ENCODE measurements around the gene IGFBP4.

Gene IGFBP4

DNA sequence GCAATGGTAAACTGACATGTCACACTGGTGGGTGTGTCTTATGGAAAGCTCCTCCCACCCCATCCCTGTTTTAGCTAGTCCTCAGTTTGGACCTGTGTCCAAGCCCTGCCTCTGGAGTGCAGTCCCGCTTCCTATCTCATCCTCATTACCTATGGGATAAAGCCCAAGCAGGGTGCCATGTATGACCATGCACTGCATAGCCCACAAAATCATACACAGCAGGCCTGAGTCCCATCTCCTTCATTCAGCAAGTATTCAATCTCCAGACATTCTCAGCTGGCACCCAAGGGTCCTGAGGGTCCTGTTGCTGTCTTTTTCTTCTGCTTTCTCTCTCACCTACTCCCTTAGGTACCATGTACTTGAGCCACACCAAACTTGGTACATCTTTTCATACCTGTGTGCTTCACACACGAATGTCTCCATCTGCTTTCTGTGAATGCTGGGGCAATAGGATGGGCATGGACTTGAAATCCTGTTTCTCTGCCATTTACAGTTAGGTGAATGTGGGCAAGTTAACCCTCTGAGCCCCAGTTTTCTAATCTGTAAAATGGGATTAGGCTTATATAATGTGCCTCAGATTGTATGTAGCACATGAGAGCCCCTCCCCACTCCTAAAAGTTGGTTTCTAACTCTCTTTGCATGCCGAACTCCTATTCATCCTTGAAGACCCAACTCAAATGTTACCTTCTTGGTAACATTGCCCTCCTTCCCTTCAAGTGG lies 29.6 kb downstream of the IGFBP4 start:
- no peak for DNase-seq

DNA sequence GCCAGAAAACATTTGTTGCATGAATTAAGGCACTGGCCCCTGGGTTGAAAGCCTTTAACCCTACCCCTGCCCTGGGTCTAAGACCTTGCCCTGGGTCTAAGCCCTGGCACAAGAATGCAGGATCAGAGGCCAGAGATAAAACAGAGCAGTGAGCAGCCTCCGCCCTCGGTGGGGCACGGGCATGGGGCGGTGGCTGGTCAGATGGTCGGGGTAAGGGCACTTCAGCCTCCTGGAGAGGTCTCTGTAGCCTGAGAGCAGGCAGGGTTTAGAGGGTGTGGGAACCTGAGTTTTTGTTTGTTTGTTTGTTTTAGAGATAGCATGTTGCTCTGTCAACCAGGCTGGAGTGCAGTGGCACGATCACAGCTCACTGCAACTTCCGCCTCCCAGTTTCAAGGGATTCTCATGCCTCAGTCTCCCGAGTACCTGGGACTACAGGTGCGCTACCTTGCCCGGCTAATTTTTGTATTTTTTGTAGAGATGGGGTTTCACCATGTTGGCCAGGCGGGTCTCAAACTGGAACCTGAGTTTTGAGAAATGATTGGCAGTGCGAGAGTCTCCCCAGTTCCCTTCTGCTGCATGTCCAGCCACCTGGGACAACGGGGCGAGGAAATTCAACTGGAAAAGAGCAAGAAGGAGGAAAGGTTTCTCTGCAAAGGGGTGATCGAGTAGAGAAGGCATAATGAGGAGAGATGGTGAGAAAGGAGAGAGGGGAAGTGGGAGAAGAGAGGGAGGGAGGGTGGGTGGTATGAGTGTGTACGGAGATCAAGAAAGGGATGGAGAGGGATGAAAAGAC lies 30.5 kb downstream of the IGFBP4 start:
- DNase-seq = no peak

- DNase-seq = no peak
Observed at GRCh38 chr17:40474419-40475002, 31.3 kb downstream of the IGFBP4 start.

GRCh38 chr17:40475234-40475908 lies 32.1 kb downstream of the IGFBP4 start:
- DNase-seq = no peak

GRCh38 chr17:40477796-40478195 lies 34.5 kb downstream of the IGFBP4 start:
- no peak for DNase-seq

DNA sequence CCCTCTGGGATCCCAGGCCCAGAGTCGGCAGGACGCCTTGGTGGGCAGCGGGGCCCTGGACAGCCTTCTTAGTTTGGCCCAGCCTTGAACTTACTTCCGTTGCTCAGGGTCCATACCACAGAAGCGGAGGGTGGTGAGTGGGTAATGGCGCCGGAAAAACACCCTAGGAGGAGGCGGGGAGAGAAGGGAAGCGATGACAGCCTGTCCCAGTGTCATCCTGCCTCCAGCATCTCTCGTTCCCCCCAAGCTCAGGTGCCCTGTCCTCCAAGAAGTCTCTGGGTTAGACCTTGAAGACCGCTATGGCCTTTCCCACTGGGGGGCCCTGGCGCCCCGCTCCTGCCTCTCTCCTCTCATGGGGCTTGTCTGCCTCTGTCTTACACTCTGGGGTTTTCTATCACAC lies 35.2 kb downstream of the IGFBP4 start:
- DNase-seq = no peak

DNA sequence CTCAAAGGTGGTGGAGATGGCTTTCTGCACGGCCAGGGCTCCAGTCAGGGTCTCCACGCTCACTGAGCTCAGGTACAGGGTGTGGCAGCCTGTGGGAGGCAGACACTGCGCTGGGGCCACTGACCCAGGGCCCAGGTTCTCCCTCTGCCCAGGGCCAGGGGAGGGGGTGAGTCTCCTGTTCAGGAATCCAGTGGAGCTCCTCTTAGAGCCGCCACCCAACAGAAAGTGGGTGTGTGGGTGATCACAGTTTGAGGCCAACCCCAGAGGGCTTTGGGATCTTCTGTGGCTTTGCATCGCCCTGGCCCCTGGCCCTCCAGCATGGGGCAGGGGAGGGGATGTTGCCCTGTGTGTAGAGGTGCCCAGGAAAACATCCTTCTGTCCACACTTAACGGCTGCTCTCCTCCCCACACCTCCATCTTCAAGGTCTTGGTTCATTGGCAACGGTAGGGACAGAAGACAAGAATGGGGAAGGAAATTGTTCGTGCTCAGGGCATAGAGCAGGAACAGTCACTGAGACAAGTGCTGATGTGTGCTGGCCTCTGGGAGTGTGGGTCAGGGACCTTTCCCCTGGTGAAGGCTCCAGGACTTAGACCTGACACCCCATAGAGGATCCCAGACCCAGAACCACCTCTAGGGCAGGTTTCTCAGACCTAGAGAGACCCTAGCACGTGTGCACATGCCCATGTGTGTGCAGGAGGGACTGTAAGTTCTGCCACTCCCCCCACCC lies 36.7 kb downstream of the IGFBP4 start:
- DNase-seq = no peak

DNA sequence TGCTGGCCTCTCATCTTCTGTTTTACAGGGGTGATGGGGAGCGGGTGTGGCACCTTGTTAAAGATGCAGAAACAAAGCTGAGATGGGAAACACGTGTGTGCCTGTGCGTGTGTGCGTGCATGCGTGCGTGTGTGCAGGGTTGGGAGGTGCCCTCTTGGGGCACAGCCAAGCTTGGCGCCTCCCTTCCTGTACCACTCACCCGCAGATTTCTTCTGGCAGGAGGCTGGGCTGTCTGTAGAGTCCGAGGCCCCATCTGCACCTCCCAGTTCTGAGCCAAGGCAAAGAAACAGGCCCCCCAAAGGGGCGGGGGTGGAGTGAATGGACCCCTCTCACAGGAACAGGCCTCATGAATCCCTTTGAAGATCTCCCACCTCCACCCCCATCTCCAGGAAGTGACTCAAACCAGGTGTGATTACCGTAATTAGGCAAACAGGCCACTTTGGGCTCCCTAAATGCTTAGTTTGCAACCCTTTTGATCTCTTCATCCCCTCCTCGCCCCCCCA lies 37.3 kb downstream of the IGFBP4 start:
- DNase-seq = peak; percentile 66 to 95 (median 83)

- no peak for DNase-seq
Observed at GRCh38 chr17:40481106-40481505, 37.9 kb downstream of the IGFBP4 start.

DNA sequence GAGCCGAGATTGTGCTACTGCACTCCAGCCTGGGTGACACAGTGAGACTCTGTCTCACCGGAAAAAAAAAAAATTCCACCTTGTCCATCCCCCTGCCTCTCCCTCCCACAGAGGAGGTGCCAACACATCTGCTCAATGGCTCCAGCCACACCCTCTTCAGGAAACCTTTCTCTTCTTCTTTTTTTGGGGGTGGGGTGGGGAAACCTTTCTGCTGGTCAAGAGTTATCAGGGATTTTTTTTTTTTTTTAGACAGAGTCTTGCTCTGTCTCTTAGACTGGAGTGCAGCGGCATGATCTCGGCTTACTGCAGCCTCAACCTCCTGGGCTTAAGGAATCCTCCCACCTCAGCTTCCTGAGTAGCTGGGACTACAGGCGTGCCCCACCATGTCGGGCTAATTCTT lies 39.5 kb downstream of the IGFBP4 start:
- DNase-seq = no peak

GRCh38 chr17:40483679-40484078 lies 40.4 kb downstream of the IGFBP4 start:
- DNase-seq = no peak

DNA sequence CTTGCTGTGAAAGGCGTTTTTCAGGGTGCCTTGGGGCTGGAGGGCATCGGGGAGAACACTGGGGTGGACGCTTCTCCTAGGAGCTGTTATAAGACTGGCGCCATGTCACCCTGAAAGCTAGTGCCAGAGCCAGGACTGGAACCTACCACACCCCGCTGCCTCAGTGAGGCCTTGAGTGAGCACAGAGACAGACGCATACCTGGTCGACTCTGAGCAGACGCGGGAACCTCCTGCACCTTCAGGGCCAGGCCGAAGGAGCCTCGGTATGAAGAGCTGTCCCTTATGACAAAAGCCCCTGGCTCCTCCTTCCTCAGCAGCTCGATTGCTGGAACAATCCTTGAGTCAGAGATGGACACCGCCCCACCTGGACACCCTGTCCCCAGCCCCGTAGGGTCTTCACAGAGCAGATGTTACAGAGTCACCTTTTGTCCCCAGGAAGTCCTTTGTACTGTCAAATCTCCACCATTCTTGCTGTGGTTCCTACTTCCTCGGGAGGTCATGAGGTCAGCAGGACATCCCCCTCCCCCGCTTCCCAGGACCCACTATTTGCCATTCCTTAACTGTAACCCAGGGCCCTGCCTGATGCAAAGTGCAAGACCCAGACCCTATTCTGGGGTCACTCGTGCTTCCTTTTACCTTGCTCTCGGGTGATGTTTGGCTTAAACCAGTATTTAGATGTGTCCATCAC lies 41.2 kb downstream of the IGFBP4 start:
- no peak for DNase-seq

DNA sequence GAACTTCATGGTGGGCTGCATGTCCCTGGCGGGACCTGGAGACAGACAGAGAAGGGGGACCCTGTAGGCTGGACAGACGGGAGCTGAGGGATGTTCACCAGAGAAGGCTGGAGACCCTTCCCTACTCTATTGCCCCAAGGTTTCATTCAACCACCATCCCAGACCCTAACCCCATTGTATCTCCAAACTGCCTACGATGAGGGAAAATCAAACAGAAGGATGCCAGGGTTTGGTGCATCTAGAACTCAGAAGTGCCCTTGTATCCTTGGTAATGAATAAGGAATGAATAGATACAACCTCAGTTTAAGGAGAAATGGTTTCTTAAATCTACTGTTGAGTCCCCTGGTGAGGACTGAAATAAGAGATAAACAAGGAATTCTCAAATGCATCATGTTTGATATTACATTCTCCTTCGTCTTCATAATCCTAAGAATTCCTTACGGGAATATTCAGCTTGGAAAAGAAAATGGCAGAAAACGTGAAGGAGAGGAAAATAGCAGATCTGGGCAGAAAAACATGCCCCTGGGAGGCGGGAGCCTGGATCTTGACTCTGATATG lies 41.8 kb downstream of the IGFBP4 start:
- DNase-seq = no peak

DNA sequence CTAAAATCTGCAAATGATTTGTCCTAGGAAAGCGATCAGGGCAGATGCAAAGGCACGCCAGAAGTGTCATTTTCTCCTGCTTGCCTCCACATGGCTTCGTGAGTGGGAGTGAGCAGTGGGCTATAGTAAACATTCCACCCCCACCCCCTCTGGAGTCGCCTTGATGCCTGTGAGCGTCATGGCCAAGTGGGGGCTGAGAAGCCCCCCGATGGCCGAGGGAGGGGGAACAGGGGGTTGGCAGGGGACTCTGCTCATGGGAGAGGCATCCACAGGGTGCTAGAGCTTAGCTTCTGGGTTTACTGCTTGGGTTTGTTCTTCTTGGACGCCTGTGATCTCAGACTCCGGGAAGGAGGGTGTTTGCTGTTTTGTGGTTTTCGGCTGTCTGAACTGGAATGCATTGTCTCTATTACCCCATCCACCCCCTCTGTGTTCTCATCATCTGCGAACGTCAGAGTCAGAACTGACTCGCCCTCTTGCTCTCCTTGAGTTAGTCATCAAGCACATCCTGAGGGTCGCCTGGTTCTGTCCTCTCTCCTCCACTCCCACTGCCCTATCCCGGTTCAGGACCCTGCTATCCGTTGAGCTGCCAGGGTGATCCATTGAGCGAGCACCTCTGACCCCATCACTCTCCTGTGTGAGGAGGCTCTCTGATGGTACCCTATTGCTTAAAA lies 42.7 kb downstream of the IGFBP4 start:
- peak in 3 of 6 experiments; percentile 12 to 39 (median 15) for DNase-seq

GRCh38 chr17:40486522-40487370 lies 43.5 kb downstream of the IGFBP4 start:
- peak in 1 of 6 experiments; percentile 9 for DNase-seq

DNA sequence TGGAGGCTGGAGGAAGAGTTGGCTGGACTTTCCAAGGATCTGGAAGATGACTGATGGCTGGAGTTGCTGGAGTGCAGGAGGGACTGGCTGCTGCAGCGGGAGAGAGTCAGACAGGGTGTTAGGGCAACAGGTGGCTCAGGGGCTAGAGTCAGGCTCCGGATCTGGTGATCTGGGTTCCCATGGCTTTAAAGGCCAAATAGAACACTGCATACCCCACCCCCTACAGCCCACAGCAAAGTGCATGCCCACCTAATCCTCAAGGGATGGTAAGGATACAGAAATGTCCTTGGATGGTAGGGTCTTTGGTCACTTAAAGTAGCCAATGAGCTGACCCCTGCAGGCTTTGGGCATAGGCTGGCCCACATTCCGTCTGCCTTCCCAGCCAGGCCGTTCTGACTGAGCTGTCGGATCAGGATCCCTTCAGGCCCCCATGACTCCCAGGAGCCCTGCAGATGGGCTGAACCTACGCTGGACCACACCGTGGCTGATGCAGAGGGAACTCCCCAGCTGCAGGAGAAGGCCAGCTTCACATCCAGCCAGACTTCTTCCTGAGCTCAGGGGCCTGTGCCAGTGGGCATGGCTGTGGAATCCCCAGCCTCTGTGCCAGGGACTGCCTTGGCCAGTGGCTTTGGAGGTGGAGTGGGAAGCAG lies 44.2 kb downstream of the IGFBP4 start:
- no peak for DNase-seq

DNA sequence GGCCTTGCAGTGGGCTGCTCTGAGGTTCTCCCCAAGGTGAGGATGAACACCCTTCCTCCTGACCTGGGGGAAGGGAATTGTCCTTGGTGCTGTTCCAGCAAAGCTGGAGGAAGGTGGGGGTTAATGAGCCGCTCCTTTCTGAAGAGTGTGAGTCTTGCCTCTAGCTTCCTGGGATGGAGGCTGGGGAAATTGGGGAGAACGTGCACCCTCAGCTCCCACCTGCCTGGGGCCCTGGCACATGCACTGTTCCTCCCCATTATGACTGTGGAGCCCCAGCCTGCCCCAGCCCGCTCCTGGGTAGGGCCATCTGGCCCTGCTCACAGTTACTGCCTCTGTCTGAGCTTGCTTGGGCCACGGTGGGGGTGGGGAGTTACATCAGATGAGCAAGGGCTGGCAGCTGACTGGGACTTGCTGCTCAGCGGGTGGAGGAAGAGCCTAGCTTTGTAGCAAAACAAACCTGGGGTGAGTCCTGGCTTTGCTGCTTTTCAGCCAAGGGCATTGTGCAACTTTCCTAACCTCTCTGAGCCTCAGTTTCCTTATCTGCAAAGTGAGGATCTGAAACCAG lies 47.1 kb downstream of the IGFBP4 start:
- DNase-seq = peak in 1 of 6 experiments; percentile 15

- DNase-seq = no peak
Observed at GRCh38 chr17:40490982-40491381, 47.7 kb downstream of the IGFBP4 start.

- no peak for DNase-seq
Observed at GRCh38 chr17:40491486-40491885, 48.2 kb downstream of the IGFBP4 start.
